A673 (cell line): ENCODE data around the gene SLC22A23. TPM values are rescaled to one million over a fixed set of nuclear protein-coding genes. Genes with fewer than 3 reads are reported as not detected.

ENCODE experiments used
- BruUV-seq: library from RNA; stranded (reverse); fragments of 400-500 nt; replicated peaks from 2 replicates; lab custom pipeline; 2021; lab: Mats Ljungman, UMichigan
- CTCF ChIA-PET: fragments of 300-600 bp; sonication (Branson Sonifier 250); formaldehyde crosslinking; loops from one replicate; lab custom pipeline; 2022; ENCODE audit warnings: antibody characterized with exemption; lab: Charles Lee
- POLR2A ChIA-PET: fragments of 300-600 bp; sonication (Branson Sonifier 250); formaldehyde crosslinking; loops from one replicate; lab custom pipeline; 2022; ENCODE audit warnings: antibody characterized with exemption; ENCODE audit not compliant: low non-redundant PET; lab: Charles Lee
- DNase-seq: peaks from one replicate; pipeline ENCODE4 v3.0.0-alpha.2; 2015; ENCODE audit warnings: low spot score
- H3K27ac ChIP-seq: fragments of 200-600 bp; sonication (generic); 2 replicates; pipeline ENCODE4 v1.5.1; 2016; ENCODE audit warnings: mixed run types, low read depth, mild to moderate bottlenecking, mixed read lengths, antibody characterized with exemption, low read length; ENCODE audit not compliant: poor library complexity, severe bottlenecking
- H3K27me3 ChIP-seq: fragments of 200-600 bp; sonication (generic); replicated peaks from 2 replicates; pipeline ENCODE4 v1.6.1; 2017; ENCODE audit warnings: mixed run types, low read depth, mild to moderate bottlenecking, mixed read lengths, antibody characterized with exemption, low read length; ENCODE audit not compliant: insufficient read depth, poor library complexity
- H3K36me3 ChIP-seq: fragments of 200-600 bp; sonication (generic); 2 replicates; pipeline ENCODE4 v1.6.1; 2016; ENCODE audit warnings: mixed run types, mild to moderate bottlenecking, mixed read lengths, antibody characterized with exemption, low read length; ENCODE audit not compliant: insufficient read depth, poor library complexity, severe bottlenecking
- H3K4me1 ChIP-seq: fragments of 200-600 bp; sonication (generic); 2 replicates; pipeline ENCODE4 v1.6.1; 2017; ENCODE audit warnings: mixed run types, mild to moderate bottlenecking, mixed read lengths, antibody characterized with exemption, low read length; ENCODE audit not compliant: insufficient read depth, poor library complexity, severe bottlenecking
- H3K4me3 ChIP-seq: fragments of 200-600 bp; sonication (generic); 2 replicates; pipeline ENCODE4 v1.5.1; 2016; ENCODE audit warnings: low read depth, mixed run types, mild to moderate bottlenecking, mixed read lengths, low read length; ENCODE audit not compliant: poor library complexity, severe bottlenecking
- H3K9me3 ChIP-seq: fragments of 200-600 bp; sonication (generic); 2 replicates; pipeline ENCODE4 v1.6.1; 2016; ENCODE audit warnings: mixed run types, low read depth, mild to moderate bottlenecking, mixed read lengths, antibody characterized with exemption, low read length; ENCODE audit not compliant: poor library complexity, severe bottlenecking
- EZH2 ChIP-seq: fragments of 200-600 bp; sonication (generic); IDR thresholded peaks from 2 replicates; pipeline ENCODE4 v1.6.1; 2017; ENCODE audit warnings: borderline replicate concordance, low read depth, mild to moderate bottlenecking, mixed read lengths, antibody characterized with exemption, low read length; ENCODE audit not compliant: poor library complexity, severe bottlenecking
- intact Hi-C: fragments of 100-400 bp; cut with micrococcal nuclease; formaldehyde crosslinking; loops from one replicate; pipeline ENCODE4 v1.10.0; 2022; ENCODE audit not compliant: unreplicated experiment
- total RNA-seq: library from RNA; stranded (reverse); gene quantifications from 2 replicates; pipeline ENCODE4 v1.2.3, GENCODE V29; 2021
- TF ChIP-seq, protein P1 (sequence below): fragments of 300-800, 200-600 bp; sonication (generic); conservative IDR thresholded peaks from 2 replicates; pipeline ENCODE4 v1.5.1; 2017; ENCODE audit warnings: low read depth, mild to moderate bottlenecking, antibody characterized with exemption, low read length, moderate library complexity, mixed read lengths

Gene SLC22A23
- total RNA-seq, 1 experiment from 2014 or later = 6.2 TPM

GRCh38 chr6:3473773-3474172 lies 16.9 kb upstream of the SLC22A23 start:
- intact Hi-C loops = no loop called here
- ChIA-PET POLR2A (interaction anchor here (0.6 kb wide), 1 partner anchor 484 kb away, joined by 3 read pairs; no protein-coding TSS in a partner anchor), CTCF (interaction anchor here (0.6 to 1.1 kb wide), 2 partner anchors 17 to 194 kb away, joined by 3 to 7 read pairs; partner anchors contain the start of gene SLC22A23)
- Histone ChIP-seq H3K4me1 (peaks cover 14% of the 10 kb centered on the region), H3K27me3 (no peaks in the 10 kb centered on the region), H3K9me3 (no peaks in the 10 kb centered on the region), H3K4me3 (no peak overlapping the region), H3K27ac (no peak overlapping the region), H3K36me3 (no peaks in the 10 kb centered on the region)
- no peak for DNase-seq
- TF ChIP-seq, protein P1, sequence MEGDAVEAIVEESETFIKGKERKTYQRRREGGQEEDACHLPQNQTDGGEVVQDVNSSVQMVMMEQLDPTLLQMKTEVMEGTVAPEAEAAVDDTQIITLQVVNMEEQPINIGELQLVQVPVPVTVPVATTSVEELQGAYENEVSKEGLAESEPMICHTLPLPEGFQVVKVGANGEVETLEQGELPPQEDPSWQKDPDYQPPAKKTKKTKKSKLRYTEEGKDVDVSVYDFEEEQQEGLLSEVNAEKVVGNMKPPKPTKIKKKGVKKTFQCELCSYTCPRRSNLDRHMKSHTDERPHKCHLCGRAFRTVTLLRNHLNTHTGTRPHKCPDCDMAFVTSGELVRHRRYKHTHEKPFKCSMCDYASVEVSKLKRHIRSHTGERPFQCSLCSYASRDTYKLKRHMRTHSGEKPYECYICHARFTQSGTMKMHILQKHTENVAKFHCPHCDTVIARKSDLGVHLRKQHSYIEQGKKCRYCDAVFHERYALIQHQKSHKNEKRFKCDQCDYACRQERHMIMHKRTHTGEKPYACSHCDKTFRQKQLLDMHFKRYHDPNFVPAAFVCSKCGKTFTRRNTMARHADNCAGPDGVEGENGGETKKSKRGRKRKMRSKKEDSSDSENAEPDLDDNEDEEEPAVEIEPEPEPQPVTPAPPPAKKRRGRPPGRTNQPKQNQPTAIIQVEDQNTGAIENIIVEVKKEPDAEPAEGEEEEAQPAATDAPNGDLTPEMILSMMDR = no peak
- no peak for TF ChIP-seq EZH2
- no TSS peak for BruUV-seq

DNA sequence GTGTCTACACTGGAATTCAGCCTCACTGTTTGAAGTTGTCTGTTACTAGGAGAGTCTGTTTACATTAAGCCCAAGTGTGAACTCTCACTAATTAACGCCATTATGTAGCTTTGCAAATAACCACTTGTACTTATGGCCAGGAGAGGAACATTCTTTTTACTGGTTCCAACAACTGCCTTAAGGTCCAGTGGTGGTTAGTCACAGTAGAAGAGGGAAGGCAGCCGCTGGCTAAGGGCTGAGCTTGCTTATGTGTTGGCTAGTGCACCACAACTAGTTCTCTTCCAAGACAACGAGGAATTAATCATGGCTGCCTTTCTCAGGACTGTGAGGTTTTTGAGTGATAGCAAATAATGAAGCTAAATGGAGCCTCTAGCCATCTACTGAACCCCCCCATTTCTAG lies 14.9 kb upstream of the SLC22A23 start:
- CTCF ChIA-PET = no interaction called here
- BruUV-seq = no TSS peak
- TF ChIP-seq, protein P1 = no peak
- TF ChIP-seq EZH2 = no peak
- no peaks in the 10 kb centered on the region for H3K36me3 ChIP-seq
- no peak for DNase-seq
- intact Hi-C loops = no loop called here
- no peaks in the 10 kb centered on the region for H3K9me3 ChIP-seq
- POLR2A ChIA-PET = no interaction called here
- H3K4me3 ChIP-seq = no peak overlapping the region
- no peak overlapping the region for H3K27ac ChIP-seq
- no peaks in the 10 kb centered on the region for H3K27me3 ChIP-seq
- H3K4me1 ChIP-seq = peaks cover 14% of the 10 kb centered on the region

DNA sequence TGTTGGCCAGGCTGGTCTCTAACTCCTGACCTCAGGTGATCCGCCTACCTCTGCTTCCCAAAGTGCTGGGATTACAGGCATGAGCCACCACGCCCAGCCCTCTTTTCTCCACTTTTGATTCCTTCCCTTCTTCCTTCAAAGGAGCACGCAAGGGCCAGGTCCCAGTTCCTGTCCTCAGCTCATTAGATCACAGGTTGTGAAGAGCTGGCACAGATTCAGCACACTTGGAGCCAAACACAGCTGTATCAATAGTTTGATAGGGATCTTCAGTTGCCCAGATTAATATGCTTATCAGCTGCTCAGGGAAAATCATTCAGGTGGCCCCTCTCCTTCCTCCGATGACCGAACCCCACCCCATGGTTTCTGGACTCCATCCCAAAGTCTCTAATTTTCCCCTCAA lies 14.4 kb upstream of the SLC22A23 start:
- H3K36me3 ChIP-seq = no peaks in the 10 kb centered on the region

More for the DNA sequence above, 14.4 kb upstream of the SLC22A23 start:
- Histone ChIP-seq H3K9me3 (no peaks in the 10 kb centered on the region), H3K4me1 (peaks cover 14% of the 10 kb centered on the region), H3K27me3 (no peaks in the 10 kb centered on the region), H3K27ac (no peak overlapping the region), H3K4me3 (no peak overlapping the region)
- DNase-seq = no peak
- POLR2A ChIA-PET = no interaction called here
- CTCF ChIA-PET = no interaction called here
- TF ChIP-seq, protein P1 = no peak
- no peak for TF ChIP-seq EZH2
- intact Hi-C loops = no loop called here
- no TSS peak for BruUV-seq
